ENCODE data around the gene NOL3. TPM values are rescaled to one million over a fixed set of nuclear protein-coding genes. Genes with fewer than 3 reads are reported as not detected.

The NOL3 gene
- total RNA-seq, 1 experiment from 2014 or later: 5.6 TPM

GRCh38 chr16:67206838-67207248 lies 36.5 kb downstream of the NOL3 start:
- no peaks in the 10 kb centered on the region for H3K9me3 Mint-ChIP-seq
- H3K4me2 ChIP-seq (ENCODE audit: insufficient read depth, insufficient read length, low read length): no peak overlapping the region
- H3K27me3 ChIP-seq (ENCODE audit: insufficient read depth, low read length): no peaks in the 10 kb centered on the region; the same call in 1 of the 2 replicates

More at GRCh38 chr16:67206838-67207248, 36.5 kb downstream of the NOL3 start:
- Histone ChIP-seq H3T11ph (ENCODE audit: low read length) (no peak overlapping the region), H2BK15ac (ENCODE audit: low read depth, low read length) (no peak overlapping the region; the same call in 1 of the 2 replicates), H2BK120ac (ENCODE audit: low read depth, low read length, poor library complexity, severe bottlenecking) (no peak overlapping the region), H2AFZ (ENCODE audit: low read length) (no peak overlapping the region), H2BK12ac (ENCODE audit: insufficient read length, low read depth, low read length) (no peak overlapping the region), H3K56ac (ENCODE audit: insufficient read length, low read depth, low read length) (no peak overlapping the region), H4K5ac (ENCODE audit: insufficient read length, low read depth, low read length) (no peak overlapping the region), H3K9ac (ENCODE audit: extremely low read depth, insufficient read length, low read length) (no peak overlapping the region), H4K91ac (ENCODE audit: insufficient read length, low read depth, low read length) (no peak overlapping the region), H3K9me3 (ENCODE audit: control insufficient read depth, low read depth, low read length) (no peaks in the 10 kb centered on the region), H3K4ac (ENCODE audit: low read depth, low read length) (no peak overlapping the region), H3K79me2 (ENCODE audit: insufficient read depth, low read length) (no peaks in the 10 kb centered on the region), H4K8ac (replicated peaks; ENCODE audit: insufficient read length, low read depth, low read length) (no peak overlapping the region), H3K79me1 (ENCODE audit: insufficient read depth, low read depth, low read length, poor library complexity, severe bottlenecking) (no peaks in the 10 kb centered on the region), H2BK5ac (ENCODE audit: insufficient read length, low read length) (no peak overlapping the region), H3K4me1 (ENCODE audit: insufficient read depth, low read length) (no peaks in the 10 kb centered on the region), H3K18ac (ENCODE audit: insufficient read length, low read depth, low read length) (no peak overlapping the region), H2AK5ac (ENCODE audit: insufficient read length, low read length) (no peak overlapping the region), H3K23ac (ENCODE audit: insufficient read length, low read depth, low read length) (no peak overlapping the region), H3K23me2 (ENCODE audit: insufficient read length, low read depth, low read length, poor library complexity, severe bottlenecking) (no peaks in the 10 kb centered on the region), H4K20me1 (ENCODE audit: control insufficient read depth, insufficient read depth, insufficient read length) (no peaks in the 10 kb centered on the region), H2BK20ac (ENCODE audit: low read depth, low read length, poor library complexity, severe bottlenecking) (no peak overlapping the region), H3K27ac (ENCODE audit: insufficient read length, low read depth, low read length) (no peak overlapping the region), H3K14ac (ENCODE audit: insufficient read depth, low read length) (no peak overlapping the region)
- WGBS (ENCODE audit: extremely low coverage, insufficient read length, low lambda C conversion rate): no CpG with 5 or more reads among the region's 3 CpGs
- H3K27ac Mint-ChIP-seq: peak overlapping the region in 1 of 3 experiments; percentile 23; a peak in 1 of 7 replicates
- TF ChIP-seq, protein P1, sequence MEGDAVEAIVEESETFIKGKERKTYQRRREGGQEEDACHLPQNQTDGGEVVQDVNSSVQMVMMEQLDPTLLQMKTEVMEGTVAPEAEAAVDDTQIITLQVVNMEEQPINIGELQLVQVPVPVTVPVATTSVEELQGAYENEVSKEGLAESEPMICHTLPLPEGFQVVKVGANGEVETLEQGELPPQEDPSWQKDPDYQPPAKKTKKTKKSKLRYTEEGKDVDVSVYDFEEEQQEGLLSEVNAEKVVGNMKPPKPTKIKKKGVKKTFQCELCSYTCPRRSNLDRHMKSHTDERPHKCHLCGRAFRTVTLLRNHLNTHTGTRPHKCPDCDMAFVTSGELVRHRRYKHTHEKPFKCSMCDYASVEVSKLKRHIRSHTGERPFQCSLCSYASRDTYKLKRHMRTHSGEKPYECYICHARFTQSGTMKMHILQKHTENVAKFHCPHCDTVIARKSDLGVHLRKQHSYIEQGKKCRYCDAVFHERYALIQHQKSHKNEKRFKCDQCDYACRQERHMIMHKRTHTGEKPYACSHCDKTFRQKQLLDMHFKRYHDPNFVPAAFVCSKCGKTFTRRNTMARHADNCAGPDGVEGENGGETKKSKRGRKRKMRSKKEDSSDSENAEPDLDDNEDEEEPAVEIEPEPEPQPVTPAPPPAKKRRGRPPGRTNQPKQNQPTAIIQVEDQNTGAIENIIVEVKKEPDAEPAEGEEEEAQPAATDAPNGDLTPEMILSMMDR (conservative IDR thresholded peaks at IDR 0.05): no peak
- peaks cover 10 to 12% of the 10 kb centered on the region in 2 experiments; a peak in 3 of 4 replicates for H3K4me1 Mint-ChIP-seq
- DNase-seq: no peak
- H3K4me3 Mint-ChIP-seq: no peak overlapping the region
- H3K27me3 Mint-ChIP-seq (ENCODE audit: low read depth): peaks cover 12% of the 10 kb centered on the region
- H3K36me3 Mint-ChIP-seq (ENCODE audit: insufficient read depth in 1 of 3, low read depth in 3 of 3): peaks cover 0 to 12% (median 0%) of the 10 kb centered on the region in 3 experiments; a peak in 2 of 7 replicates
